Superior temporal gyrus (tissue), 1 donor: Measurements from ENCODE around the gene TM4SF4.
A peak's percentile ranks its signal among the peaks of the same experiment; 100 is the strongest.

Experiments used
- DNase-seq: peaks from one replicate; pipeline ENCODE4 v3.0.0-alpha.2; 2016; ENCODE audit errors: extremely low spot score

The TM4SF4 gene

DNA sequence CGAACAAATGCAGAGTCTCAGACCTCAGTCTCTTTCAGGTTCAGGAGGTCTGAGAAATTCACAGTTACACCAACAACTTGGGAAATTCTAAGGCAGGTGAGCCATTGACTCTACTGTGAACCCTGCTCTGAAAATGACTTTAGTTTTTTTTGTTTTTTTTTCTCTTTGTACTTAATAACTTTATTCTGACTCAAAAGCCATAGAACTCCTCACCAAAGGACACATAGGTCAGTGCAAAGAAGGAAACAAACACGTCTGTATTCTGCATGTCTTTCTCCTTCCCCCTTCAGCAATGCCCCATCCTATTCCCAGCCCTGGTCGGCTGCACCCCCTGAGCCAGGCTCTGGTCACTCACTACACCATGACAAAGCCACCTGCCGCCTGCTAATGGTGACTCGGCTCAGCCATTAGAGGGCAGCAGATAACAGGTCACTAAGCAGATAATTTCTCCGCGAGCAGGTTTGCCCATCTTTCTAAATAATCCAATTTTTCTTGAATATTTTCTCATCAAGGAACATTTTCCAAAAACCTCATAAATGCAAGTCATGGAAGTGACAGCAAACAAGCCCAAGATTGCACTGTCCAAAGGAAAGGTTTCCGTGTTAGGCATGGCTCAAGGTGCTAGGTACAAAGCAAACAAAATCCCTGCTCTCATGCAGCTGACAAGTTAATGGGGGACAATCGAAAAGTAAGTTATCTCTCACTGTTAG is 37.7 kb downstream of the TM4SF4 start:
- peak; percentile 82 for DNase-seq

DNA sequence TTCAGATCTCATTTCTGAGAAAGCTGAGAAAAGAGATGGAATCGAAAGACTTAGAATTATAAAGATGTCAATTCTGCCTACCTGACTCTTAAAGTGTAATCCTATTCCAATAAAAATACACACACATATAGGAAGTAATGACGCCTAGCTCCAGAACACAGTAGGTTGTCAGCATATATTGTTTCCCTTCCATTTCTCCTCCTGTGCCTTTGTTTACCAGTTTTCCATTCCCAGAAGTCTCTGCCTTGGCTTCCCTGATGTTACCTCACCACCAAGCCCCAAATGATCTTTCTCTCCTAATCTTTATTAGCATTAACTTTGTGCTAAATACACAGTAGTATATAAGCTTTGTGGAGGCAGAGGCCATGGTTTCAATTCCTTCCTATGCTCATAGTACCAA is 40.0 kb downstream of the TM4SF4 start:
- DNase-seq: no peak

DNA sequence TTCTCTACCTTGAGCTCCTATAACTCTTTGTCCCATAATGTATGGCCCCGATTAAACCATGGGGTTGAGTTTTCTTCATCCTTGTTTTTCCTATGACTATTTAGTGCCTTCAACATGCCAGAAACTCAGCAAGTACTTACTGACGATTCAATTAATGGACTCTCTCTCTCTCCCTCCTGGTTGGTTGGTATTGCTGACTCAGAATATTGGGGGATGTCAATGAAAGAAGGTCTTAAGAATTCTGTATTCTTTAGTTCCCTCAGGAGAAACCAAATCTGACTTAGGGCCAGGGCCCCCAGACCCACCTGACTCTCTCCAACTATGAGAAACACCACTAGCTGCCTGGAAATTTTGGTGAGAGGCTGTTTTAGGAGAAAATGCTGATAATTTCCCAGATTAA is 40.8 kb downstream of the TM4SF4 start:
- no peak for DNase-seq

DNA sequence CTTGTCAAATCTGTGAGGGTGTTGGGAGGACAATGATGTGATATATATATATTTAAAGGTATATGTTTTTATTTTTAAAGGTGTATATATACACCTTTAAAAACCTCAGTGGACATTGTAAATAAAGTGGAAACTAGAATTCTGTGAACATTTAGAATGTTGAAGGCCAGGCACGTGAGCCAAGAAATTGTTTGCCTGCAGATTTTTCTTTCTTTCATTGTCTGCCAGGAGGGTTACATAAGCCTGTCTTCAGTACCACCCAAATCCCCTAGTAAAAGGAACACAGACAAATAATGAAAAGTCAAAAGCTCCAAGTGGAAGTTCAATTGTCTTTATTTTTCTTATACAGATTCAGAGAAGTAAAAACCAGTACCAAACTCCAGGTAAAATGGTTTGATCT is 42.4 kb downstream of the TM4SF4 start:
- no peak for DNase-seq

DNA sequence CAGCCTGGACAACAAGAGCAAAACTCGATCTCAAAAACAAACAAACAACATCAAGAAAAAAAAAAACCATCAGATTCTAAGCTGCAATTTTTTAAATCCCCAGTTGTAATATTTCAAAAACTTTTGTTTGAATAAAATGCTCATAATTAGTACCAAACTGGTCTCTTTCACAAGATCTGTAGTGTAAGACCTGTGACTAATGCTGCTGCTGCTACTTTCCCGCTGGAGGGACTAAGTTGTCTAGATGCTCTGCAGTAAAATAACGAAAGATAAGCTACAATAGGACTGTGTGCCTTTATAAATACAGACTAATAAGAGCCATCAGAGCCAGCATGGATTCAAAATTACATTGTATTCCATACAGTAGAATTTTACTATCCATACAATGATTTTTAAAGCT is 45.4 kb downstream of the TM4SF4 start:
- no peak for DNase-seq

DNA sequence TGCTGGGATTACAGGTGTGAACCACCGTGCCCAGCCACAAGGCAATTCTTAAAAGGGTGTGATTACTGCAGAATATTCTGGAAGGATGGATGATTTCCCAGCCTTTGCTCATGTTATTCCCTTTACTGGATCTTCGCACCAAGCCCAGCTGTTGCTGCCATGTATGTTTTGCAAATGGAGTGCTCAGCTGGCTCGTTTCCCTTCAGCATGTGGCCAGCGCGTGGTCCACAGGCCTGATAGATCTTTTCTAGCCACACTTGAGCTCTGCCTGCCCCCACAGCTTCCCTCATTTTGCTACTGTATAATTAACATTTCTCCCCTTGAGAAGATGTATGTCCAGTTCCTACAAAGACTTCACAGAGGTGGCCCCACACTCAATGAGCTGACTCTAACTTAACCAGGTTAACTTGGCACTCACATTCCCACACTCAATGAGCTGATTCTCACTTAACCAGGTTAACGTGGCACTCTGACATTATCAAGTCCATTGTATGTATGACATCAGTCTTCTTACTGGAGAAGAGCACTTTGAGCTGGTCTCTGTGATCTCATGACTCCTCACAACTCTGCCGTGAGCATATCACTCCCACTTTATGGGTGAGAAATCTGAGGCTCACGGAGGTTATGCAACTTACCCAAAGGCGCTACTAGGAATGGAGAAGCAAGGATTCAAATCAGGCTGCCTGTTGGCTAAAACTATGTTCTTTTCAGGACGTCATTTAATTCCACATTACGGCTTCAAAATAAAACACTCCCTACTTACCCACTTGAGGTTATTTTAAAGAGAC is 49.2 kb downstream of the TM4SF4 start:
- DNase-seq: no peak

DNA sequence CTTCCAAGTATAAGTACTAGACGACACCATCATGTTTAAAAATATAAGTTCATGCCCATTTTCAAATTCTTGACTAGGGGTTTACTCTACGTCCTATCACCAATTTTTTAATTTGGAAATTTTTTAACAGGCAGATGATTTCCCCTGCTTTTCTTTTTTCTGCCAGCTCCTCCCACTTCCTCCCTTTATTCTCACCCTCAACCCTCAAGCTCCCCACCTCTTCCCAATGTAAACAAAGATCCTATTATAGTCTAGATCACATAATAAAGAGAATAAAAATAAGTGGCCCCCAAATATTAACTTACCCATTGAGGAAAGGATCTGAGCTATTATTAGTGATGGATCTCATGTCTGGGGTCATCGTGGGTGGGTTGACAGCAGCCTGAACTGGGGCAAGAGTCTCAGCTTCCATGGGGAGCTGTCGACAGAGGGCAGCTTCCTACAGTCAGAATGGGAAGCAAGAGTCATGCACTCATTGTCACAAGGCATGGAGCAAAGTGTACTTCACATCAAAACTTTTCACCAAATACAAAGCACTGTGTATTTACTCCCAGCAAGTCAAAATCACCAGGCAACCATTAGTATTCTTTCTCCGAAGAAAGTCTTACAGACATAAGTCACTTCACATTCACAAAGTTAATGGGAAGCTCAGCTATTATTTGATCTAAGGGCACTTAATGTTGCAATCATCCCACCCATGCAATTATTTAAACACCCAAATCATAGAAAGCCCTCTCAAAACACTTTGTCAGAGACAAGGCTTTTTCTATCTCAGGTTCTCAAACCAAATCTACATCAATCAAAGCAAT is 53.2 kb downstream of the TM4SF4 start:
- no peak for DNase-seq

DNA sequence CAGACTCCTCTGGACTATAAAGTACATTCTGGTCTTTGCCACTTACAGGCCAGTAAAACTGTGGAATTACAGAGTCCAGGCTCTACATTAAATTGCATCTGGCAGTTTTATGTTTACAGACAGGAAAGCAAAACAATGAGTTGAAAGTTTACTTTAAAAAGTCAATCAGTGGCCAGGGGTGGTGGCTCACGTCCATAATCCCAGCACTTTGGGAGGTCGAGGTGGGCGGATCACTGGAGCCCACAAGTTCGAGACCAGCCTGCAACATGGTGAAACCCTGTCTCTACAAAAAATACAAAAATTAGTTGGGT is 53.8 kb downstream of the TM4SF4 start:
- DNase-seq: no peak

DNA sequence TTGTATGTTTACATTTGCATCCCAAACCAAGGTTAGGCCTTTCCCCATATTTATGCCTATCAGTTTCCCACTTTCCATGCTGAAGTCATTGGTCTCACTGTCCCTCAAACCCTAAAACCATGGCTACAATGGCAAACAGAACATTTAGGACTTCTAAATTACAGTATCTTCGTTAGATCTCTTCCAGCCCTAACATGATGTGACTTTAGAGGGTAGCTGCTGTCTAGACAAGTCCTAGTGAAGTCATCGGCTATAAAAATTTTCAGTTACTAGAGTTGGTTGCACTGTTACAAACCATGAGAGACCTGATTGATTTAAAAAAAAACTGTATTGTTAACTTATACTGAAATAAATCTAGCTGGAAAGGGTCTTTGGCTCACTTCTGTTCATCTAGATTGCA is 54.6 kb downstream of the TM4SF4 start:
- DNase-seq: no peak

DNA sequence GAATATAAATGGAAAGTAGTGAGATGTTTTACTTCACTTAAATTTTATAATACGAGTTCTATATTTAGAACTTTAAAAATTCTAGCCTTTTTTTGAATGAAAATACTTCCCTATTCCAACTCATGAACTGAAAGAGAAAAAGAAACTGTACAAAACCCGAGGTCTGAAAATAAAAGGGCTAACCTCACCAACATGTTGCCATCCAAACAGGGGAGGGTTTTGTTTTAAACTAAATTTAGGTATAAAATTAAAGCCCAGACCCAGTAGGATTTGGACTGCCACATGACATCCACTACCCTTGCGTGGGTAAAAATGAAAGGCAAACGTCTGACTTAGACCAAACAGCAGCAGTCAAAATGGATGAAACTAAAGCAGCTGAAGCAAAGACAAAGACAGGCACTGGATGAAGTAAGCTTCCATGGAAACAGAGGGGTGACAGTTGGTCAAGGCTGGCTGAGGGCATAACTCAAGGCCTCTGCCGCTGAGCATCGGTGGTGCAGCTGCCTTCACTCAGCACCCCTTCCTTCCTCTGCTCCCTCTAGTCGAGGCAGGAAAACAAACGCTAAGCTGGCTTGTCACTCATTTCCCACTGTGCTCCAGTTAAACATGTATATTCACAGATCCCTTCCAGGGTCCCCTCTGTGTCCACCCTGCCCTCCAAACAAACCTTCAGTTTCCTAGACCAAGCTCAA is 58.1 kb downstream of the TM4SF4 start:
- no peak for DNase-seq

DNA sequence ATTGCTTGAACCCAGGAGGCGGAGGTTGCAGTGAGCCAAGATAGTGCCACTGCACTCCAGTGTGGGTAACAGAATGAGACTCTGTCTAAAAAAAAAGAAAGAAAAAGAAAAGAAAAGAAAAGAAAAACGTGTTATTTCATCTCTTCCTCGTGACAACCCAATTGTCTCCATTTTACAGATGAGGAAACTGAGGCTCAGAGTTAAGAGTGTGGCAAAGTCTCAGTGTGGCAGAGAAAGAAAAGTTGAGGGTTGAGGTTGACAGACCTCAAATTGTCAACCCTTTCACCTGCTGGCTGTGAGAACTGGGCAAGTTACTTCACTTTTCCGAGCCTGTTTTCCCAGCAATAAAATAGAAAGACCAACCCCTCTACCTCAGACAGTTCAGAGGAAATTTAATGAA is 59.6 kb downstream of the TM4SF4 start:
- DNase-seq: no peak

DNA sequence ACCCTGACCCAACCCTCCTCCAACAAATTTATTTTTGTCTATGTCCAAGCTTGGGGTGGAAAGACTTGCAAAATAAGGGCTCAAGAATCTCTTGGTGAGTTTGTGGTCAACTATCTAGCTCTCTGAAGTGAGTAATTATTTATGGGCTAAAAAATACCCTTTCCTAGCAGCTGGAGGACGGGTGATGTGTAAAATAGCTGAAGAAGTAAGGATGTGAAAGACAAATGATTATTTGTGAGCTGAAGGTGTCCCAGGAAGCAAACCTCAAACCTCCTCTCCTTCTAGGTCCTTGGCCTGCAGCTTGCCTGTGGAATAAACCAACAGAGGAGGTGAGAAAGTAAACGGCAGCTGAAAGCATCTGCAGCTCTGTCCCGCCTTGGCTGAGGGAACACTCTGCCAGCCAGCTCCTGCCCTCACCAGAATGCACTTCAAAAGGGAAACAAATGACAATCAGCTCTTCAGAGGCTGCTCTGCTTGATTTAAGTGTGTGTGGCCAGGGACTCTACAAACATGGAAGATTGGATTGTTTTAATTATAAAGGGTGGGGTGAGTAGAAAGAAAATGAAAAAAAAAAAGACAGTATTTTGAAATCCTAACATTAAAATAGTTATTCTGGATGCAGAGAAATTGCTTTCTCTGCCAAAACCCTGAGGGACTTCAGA is 60.3 kb downstream of the TM4SF4 start:
- peak; percentile 59 for DNase-seq

DNA sequence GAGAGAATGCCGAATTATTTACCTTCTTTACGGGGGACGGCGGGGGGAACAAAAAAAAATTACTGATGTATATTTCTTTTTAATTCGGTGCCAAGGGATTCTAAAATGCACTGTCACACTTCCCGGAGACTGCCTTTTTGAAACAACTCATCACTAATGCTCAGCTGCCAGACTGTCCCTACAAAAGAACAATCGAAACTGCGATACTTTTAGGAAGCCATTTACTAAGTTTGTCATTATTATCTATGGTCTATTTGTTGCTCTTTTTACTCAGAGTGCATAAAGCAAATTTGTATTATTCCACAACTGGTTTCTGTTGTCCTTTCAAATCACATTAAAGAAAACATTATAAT is 60.8 kb downstream of the TM4SF4 start:
- DNase-seq: no peak

DNA sequence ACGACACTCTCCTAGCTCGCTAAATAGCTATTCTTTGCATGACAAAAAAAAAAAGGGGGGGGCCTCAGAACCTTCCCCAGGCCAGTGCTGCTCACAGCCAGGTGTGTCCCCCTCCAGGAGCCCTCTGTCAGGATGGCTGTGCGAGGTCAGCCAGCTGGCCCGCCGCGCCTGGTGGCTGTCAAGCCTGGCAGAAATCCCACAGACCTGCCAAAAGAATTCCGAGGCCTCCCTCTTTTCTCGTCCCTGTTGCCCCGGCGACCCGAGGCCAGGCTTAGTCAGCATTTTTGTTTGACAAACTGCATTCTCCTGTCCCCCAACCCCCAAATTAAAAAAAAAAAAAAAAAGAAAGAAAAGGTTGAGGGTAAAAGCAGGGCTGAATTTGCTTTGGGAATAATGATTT is 61.9 kb downstream of the TM4SF4 start:
- no peak for DNase-seq

DNA sequence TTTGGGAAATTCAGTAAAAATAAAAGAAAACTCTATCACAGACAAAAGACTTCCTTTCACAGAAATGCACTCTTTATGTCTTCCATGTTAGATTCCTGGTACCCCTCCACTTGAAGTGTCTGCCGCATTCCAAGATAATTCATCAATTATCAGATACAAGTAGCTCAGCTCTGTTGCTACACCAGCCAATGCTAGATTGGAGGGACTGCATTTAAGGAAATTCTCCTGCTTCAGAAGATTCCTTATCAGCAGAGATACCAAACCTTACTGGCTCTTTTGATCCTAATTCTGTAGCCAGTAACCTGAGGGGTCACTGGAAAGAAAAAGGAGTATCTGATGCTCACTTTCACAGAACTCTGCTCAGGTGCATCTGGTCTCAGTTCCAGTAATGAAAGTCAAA is 63.9 kb downstream of the TM4SF4 start:
- DNase-seq: no peak

DNA sequence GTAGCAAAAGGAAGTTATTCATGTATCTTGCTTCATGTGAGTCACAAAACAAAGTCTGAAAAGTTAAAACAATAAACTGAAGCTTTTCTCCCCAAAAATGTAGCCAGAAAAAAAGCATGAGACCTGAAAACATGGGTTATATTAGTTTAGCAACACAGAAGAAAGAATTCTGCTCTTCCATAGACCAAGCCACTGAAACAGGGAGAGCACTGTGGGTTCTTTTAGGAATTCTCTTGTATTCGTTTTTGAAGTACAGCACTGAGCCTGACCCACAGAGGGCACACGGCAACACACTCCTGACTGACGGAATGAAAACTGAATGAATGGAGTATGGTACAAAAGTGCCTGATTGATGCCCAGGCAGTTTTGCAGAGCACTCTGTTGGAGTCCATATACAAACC is 66.6 kb downstream of the TM4SF4 start:
- no peak for DNase-seq

DNA sequence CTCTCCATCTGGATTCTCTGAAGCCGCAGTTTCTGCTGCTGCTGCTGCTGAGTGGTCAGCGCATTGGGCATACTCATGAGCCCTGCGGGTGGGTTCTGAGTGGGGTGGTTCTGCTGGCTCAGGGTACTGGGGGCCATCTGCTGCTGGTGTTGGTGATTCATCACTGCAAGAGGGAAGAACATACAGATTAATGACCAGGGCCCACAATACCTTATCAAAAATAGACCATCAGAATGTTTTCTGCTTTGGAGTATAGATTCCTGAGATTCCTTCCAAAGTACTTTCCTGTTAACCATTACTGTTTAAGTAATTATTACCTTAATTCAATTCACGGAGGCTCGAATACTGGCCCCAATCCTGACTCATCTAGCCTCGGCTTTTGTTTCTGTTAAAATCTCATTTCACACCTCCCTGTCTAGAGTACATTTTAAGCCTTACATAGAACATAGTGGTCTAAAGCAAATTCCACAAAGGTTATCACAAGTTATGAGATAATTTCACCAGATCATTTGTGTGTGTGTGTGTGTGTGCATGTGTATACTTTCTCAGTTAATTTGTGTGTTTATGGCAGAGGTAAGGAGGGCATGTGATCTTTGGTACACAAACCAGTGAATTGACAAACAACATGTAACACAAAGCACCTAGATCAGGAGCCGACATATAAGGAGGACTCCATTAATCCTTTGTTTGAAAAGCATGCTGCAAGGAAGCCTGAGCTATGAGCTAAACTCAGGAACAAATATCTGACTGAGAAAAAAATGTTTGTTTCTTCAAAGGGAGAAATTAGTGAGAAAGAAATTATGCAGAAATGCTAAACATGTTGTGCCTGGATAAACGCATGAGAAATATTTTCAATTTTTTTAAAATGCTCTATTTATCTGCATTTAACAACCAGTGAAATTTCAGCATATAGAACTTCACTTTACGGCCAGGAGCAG is 68.1 kb downstream of the TM4SF4 start:
- DNase-seq: no peak

DNA sequence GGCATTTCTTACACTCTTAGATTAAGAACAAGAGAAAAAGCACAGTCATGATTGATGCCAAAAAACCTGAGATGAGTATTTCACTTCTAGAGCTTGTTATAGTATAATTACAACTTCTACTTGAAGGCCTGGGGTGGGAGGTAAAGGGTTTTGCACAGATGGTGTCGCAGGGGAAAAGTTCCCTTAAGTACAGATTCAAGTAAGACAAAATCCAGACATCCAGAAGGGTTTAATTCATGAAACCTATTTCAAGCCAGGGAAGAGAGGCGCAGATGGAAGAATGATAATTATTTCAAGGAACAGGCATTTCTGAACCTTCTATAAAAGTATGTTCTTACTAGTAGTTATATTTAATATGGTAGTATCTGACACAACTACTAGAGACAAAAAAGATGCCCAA is 70.6 kb downstream of the TM4SF4 start:
- no peak for DNase-seq

DNA sequence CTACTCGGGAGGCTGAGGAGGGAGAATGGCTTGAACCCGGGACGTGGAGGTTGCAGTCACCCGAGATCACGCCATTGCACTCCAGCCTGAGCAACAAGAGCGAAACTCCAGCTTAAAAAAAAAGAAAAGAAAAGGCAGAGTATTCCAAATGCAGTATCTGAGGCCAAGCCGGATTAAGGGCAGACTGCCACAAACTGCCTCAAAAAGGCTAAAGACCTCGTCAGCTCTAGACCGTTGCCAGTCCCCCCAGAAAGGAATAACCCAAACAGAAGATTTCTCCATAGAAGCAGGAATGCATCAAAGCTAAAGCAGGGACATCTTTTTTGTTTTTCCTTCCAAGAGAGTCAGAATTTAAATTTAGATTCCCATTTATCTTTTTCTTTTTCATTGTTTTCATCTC is 72.9 kb downstream of the TM4SF4 start:
- DNase-seq: no peak

DNA sequence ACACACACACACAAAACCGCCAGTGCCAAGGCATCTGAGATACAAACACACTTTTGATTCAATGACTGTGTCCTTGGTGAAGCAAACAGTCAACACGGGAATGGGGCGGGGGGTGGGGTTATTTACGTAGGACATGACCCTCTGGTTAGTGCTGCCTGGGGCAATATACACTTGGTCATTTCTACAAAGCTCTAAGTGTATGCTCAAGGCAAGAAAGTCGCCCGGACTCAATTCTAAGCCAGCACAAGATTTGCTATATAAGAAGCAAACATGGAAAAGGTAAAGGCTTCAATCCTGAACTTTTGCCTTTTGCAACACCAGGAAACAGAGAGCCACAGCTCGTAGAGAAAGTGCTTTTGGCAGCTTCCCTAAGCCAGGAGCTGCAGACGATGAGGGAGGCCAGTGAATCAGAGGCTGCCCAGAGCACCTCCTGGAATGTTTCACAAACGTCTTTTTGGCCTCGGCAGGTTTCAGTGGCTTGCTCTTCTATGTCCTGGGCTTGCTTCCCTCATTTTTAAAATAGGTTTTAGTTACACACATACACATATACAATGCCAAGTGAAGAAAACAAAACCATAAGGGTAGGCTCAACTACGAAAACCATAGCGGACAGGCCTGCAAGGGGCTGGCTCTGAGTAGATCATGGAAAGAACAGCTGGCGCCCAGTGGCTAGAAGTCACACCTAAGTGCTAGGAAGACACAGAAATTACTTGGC is 73.6 kb downstream of the TM4SF4 start:
- no peak for DNase-seq
